ENCODE data around the gene TAPT1.
"Not testable (repeated sequence)": the region's sequence is repeated elsewhere in the genome, so short reads cannot be mapped to it uniquely, and the experiment has no call there.

TAPT1 gene

DNA sequence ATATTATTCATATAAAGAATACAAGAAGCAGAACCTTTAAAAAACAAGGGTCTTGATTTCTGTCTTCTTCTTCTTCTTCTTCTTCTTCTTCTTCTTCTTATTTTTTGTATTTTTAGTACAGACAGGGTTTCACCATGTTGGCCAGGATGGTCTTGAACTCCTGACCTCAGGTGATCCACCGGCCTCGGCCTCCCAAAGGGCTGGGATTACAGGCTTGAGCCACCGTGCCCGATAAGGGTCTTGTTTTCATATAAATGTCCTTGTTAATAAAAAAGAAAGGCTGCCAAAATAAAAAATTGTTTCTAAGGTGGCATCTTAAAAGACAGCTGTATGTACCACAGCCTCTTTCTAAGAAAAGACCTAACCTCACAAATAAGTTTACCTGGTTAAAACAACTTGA lies 31.5 kb downstream of the TAPT1 start:
- not testable (repeated sequence) for H3K9me3 Mint-ChIP-seq; H3K4me1 Mint-ChIP-seq; DNase-seq (ENCODE audit: low spot score in 2 of 2); H3K27ac Mint-ChIP-seq; ATAC-seq (ENCODE audit: low read depth); H3K4me3 Mint-ChIP-seq; H3K27me3 Mint-ChIP-seq
- peaks cover 14% of the 10 kb centered on the region for H3K36me3 Mint-ChIP-seq

DNA sequence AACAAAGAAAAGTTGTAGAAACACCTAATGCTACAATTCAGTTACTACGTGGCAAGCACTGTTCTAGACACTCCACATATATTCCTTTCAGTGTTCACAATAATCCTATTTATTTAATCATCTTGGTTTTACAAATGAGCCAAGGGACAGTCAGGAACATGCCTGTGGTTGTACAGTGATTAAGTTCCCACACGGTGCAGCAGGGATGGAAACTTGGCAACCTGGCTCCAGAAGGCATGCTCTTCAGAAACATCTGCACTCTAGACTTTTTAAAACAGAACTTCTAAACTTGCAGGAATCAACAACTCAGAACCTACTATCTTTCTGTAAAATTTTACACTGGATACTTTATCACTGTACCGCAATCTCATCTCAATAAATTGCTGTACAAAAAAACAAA lies 32.1 kb downstream of the TAPT1 start:
- peaks cover 8% of the 10 kb centered on the region for H3K4me1 Mint-ChIP-seq
- H3K27me3 Mint-ChIP-seq, result no peaks in the 10 kb centered on the region
- DNase-seq (ENCODE audit: low spot score in 2 of 2), result no peak
- no peak overlapping the region for H3K4me3 Mint-ChIP-seq
- H3K27ac Mint-ChIP-seq, result no peak overlapping the region
- H3K9me3 Mint-ChIP-seq, result no peaks in the 10 kb centered on the region
- peaks cover 19% of the 10 kb centered on the region for H3K36me3 Mint-ChIP-seq
- no peak for ATAC-seq (ENCODE audit: low read depth)

DNA sequence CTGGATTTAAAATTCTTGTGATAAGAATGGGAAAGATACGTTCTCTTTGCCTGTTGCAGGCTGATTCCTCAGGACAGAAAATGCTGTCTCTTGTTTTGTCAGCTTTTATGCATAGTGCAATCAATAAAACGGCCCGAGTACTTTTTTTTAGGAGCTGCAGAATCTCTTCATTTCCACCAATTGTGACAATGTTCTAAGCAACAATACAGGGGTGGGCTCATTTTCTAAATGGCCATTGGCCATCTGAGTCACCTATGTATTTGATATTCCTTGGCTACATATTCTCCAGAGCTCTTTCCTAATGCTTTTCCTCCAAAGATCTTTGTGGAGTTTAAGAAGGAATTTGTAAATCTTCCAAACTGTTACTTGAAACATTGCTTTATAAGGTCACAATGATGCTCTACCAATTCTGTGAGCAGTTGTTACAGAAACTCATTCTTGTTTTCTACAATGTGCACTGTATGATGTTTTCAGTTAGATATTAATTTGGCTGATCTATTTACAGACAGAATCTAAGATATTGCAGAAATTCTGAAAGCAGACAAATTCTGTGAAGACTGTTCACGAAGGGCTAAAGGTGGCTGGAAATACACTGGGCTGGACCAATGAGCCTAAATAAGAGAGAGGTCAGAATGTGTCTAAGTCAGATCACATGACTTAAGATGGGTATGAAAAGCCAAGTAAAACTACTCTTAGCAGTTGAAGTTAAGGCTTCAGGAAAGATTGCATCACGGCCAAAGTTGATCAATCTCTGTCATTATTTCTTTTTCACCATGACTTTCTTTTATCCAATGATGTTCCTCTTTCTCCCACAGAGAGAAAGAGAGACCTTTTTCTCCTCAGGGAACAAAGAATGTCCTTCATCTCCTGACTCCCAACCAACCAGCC lies 33.4 kb downstream of the TAPT1 start:
- H3K27me3 Mint-ChIP-seq, result no peaks in the 10 kb centered on the region
- ATAC-seq (ENCODE audit: low read depth) (no peak), DNase-seq (ENCODE audit: low spot score in 2 of 2) (no peak)
- peaks cover 8% of the 10 kb centered on the region for H3K4me1 Mint-ChIP-seq
- H3K36me3 Mint-ChIP-seq, result peaks cover 20% of the 10 kb centered on the region
- H3K4me3 Mint-ChIP-seq, result no peak overlapping the region
- no peak overlapping the region for H3K27ac Mint-ChIP-seq
- H3K9me3 Mint-ChIP-seq, result no peaks in the 10 kb centered on the region

DNA sequence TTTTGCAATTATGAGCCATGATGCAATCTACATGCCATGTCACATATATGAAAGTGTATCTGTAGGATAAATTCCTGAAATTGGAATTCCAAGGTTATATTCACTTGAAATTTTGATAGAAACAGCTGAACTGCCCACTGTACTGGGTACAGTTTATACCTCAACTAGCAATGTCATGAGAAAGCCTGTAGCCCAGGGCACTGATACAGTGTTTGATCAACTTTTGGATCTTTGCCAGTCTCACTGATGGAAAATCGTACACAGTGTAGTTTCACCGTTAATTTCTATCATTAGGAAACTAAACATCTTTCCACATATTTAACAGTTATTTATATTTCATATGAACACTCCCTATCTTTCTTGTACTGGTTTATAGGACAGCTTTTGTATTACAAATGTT lies 34.2 kb downstream of the TAPT1 start:
- no peaks in the 10 kb centered on the region for H3K9me3 Mint-ChIP-seq
- no peak overlapping the region for H3K27ac Mint-ChIP-seq
- ATAC-seq (ENCODE audit: low read depth) (no peak), DNase-seq (ENCODE audit: low spot score in 2 of 2) (no peak)
- no peak overlapping the region for H3K4me3 Mint-ChIP-seq
- H3K4me1 Mint-ChIP-seq, result peaks cover 8% of the 10 kb centered on the region
- no peaks in the 10 kb centered on the region for H3K27me3 Mint-ChIP-seq
- H3K36me3 Mint-ChIP-seq, result peaks cover 22% of the 10 kb centered on the region

DNA sequence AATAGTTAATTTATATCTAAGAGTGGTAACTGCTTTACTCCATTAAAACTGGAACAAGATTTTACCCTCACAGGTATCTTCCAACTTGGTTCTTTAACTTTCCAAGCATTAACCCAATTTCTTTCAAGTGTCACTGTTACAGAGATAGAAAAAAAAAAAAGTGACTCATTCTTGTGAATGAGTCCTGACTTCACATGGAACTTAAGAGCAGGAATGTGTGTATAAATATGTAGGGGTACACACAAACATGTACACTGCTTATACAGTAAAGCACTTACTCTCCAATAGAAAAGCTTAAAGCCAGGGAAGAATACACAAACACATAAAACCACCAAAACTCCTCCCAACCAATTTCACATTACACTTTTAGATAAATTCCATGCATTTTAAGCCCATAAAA lies 38.8 kb downstream of the TAPT1 start:
- Mint-ChIP-seq H3K4me1 (peaks cover 3% of the 10 kb centered on the region), H3K9me3 (no peaks in the 10 kb centered on the region), H3K27me3 (no peaks in the 10 kb centered on the region), H3K27ac (no peak overlapping the region), H3K4me3 (no peak overlapping the region), H3K36me3 (peaks cover 18% of the 10 kb centered on the region)
- ATAC-seq (ENCODE audit: low read depth) (no peak), DNase-seq (ENCODE audit: low spot score in 2 of 2) (no peak)

DNA sequence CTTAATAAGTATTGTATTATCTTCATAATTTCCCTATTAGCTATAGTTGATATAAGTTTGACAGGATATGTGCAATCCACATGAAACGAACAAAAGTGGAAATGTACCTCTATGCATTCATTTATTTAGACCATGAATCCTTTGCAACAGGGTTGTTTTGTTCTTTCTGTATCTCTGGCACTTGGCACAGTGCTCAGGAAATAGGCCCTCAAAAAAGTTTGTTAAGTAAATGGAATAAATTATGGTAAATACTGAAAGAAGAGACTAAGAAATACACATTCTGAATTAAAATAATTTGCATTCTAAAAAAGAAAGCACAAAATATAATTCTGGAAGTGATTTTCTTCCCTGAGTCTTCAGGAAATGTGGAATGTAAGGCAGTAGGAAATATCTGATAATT lies 39.3 kb downstream of the TAPT1 start:
- Mint-ChIP-seq H3K27ac (no peak overlapping the region), H3K27me3 (no peaks in the 10 kb centered on the region), H3K36me3 (peaks cover 18% of the 10 kb centered on the region), H3K9me3 (no peaks in the 10 kb centered on the region), H3K4me1 (peaks cover 3% of the 10 kb centered on the region), H3K4me3 (no peak overlapping the region)
- no peak for DNase-seq (ENCODE audit: low spot score in 2 of 2)
- ATAC-seq (ENCODE audit: low read depth), result no peak

DNA sequence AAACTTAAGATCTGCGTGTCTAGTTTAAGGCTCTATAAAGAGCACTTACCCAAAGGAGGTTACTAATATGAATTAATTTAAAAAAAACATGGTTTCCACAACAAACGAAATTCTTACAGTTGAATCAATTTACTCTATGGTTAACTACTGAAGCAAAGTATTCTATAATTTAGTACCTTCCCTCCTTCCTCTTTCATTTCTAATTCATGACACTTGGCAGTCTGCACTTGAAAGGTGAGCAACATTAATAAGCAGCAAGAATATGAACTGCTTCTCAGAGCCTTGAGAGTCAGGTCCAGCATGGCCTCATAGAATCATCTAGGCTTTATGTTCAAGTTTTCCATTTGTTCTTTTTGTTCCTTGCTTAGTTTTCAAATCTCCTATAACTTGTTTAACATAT lies 42.7 kb downstream of the TAPT1 start:
- DNase-seq (ENCODE audit: low spot score in 2 of 2) (no peak), ATAC-seq (ENCODE audit: low read depth) (no peak)
- H3K27me3 Mint-ChIP-seq, result no peaks in the 10 kb centered on the region
- no peaks in the 10 kb centered on the region for H3K9me3 Mint-ChIP-seq
- peaks cover 10% of the 10 kb centered on the region for H3K36me3 Mint-ChIP-seq
- no peak overlapping the region for H3K4me3 Mint-ChIP-seq
- no peak overlapping the region for H3K27ac Mint-ChIP-seq
- H3K4me1 Mint-ChIP-seq, result peaks cover 3% of the 10 kb centered on the region

DNA sequence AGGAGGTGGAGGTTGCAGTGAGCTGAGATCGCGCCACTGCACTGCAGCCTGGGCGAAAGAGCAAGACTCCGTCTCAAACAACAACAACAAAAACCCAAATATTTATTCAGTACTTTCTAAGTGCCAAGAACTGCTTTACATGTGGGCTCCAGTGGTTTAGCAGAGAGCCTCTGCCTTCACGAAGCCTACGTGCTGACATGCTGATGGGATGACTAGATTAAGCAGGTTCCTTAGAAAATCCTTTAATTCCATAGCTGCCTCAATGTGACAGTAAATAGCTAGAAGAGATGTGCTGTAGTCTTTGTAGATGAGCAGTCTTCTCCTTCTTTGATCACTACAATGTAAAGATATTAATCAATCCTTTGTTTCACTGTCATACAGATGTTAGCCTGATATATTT lies 49.6 kb downstream of the TAPT1 start:
- H3K27ac Mint-ChIP-seq, result no peak overlapping the region

DNA sequence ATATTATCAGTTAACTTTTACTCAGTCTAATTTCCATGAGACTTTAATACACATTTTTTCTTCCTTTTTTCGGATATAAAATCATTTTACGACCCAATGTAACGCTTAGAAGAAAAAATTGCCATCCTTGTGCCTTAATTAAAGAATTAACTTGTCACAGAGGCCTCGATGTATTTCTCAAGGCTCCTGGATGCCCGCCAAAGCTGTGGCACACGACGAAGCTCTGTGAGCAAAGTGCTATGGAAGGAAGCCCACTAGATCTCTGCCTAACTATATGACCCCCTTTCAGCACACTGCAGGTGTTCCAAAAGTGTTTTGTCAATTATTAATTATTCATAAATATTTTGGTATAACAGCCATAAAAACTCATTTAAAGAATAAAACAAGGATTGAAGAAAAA lies 54.4 kb downstream of the TAPT1 start:
- H3K4me3 Mint-ChIP-seq, result no peak overlapping the region
- no peak overlapping the region for H3K27ac Mint-ChIP-seq
- no peaks in the 10 kb centered on the region for H3K27me3 Mint-ChIP-seq
- H3K9me3 Mint-ChIP-seq, result no peaks in the 10 kb centered on the region
- DNase-seq (ENCODE audit: low spot score in 2 of 2) (no peak), ATAC-seq (ENCODE audit: low read depth) (no peak)
- no peaks in the 10 kb centered on the region for H3K4me1 Mint-ChIP-seq
- peaks cover 19% of the 10 kb centered on the region for H3K36me3 Mint-ChIP-seq

More for the DNA sequence above, 49.6 kb downstream of the TAPT1 start:
- ATAC-seq (ENCODE audit: low read depth) (no peak), DNase-seq (ENCODE audit: low spot score in 2 of 2) (no peak)
- Mint-ChIP-seq H3K4me3 (no peak overlapping the region), H3K36me3 (peaks cover 8% of the 10 kb centered on the region), H3K9me3 (no peaks in the 10 kb centered on the region), H3K27me3 (no peaks in the 10 kb centered on the region), H3K4me1 (no peaks in the 10 kb centered on the region)

DNA sequence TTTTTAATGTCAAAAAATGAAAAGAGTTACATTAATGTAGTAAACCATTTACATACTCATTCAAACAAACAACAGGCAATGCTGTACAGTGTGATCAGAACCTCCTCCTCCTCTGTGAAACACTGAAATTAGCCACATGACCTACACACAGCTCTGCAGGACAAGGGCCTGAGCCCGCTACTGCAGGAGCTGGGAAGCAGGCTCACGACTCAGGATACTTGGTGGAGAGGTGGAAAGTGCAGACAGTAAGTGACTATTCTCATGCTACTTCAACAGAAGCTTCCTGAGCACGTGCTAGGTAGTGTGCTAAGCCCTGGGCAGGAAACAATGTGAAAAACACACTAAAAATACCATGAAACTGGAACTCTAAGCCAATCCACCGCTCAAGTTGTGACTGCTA lies 56.8 kb downstream of the TAPT1 start:
- no peak overlapping the region for H3K27ac Mint-ChIP-seq
- H3K9me3 Mint-ChIP-seq, result no peaks in the 10 kb centered on the region
- H3K4me3 Mint-ChIP-seq, result no peak overlapping the region
- H3K27me3 Mint-ChIP-seq, result no peaks in the 10 kb centered on the region
- peaks cover 37% of the 10 kb centered on the region for H3K36me3 Mint-ChIP-seq
- no peaks in the 10 kb centered on the region for H3K4me1 Mint-ChIP-seq
- ATAC-seq (ENCODE audit: low read depth), result no peak
- DNase-seq (ENCODE audit: low spot score in 2 of 2), result no peak

DNA sequence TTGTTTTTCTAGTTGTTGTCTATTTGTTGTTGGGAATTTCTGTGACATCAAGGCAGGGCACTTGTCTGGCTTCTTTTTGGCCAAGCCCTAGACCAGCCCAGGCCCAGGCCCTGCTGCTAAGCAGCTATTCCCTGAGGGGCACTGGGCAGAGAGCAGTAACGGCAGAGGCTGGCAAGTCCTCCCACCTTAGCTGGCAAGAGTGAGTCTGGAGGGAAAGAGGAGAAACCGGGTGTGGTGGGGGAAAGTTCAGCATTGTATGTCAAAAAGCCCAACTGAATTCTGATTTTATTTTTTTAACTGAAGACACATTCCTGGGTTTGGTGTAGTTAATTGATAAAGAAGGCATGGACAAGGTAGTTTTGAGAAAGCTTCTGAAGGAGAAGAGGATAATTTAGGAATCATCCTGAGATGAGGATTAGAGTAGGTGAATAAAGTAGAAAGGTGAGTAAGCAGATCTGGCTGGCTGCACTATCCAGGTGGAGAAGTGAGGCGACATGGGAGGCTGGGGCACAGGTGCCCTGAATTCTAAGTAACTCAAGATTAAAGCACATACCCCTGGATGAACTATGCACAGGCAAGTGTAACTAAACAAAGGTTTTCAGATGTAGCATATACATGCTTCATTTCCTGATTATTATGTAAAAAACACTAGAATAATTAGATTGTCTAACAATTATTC lies 57.4 kb downstream of the TAPT1 start:
- Mint-ChIP-seq H3K4me3 (no peak overlapping the region), H3K27ac (peak overlapping the region; percentile 21), H3K36me3 (peaks cover 39% of the 10 kb centered on the region), H3K9me3 (no peaks in the 10 kb centered on the region), H3K27me3 (no peaks in the 10 kb centered on the region), H3K4me1 (no peaks in the 10 kb centered on the region)
- no peak for DNase-seq (ENCODE audit: low spot score in 2 of 2)
- ATAC-seq (ENCODE audit: low read depth), result no peak

DNA sequence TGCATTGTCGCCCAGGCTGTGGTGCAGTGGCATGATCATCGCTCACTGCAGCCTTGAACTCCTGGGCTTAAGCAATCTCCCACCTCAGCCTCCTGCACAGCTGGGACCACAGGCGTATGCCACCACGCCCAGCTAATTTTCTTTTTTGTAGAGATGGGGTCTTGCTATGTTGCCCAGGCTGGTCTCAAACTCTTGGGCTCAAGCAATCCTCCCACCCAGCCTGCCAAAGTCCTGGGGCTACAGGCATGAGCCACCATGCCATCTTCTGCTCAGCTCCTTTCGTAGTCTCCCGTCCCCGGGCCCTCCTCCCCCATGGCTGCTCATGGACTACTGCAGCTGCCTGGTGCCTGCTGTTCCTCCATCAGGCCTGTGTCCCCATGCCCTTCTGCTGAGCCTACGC lies 58.1 kb downstream of the TAPT1 start:
- Mint-ChIP-seq H3K4me3 (no peak overlapping the region), H3K27ac (no peak overlapping the region), H3K9me3 (no peaks in the 10 kb centered on the region), H3K27me3 (no peaks in the 10 kb centered on the region), H3K4me1 (no peaks in the 10 kb centered on the region), H3K36me3 (peaks cover 45% of the 10 kb centered on the region)
- no peak for ATAC-seq (ENCODE audit: low read depth)
- no peak for DNase-seq (ENCODE audit: low spot score in 2 of 2)

DNA sequence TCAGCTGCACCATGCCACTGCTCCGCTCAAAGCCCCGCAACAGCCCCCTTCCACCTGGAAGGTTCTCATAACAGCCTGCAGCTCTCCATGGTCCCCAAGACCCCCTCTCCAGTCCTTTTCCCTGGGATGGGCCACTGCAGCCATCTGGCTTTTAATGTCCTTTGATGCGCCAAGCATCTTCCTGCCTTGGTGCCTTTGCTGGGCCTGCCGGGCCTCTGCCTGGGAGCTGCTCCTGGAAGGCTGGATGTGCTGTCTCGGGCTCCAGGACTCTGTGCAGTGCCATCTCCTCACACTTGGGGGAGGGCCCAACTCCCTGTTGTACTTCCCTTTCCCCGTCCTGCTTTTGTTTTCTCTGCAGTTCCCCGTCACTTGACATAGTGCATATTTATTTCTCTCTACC lies 60.3 kb downstream of the TAPT1 start:
- Mint-ChIP-seq H3K4me1 (no peaks in the 10 kb centered on the region), H3K4me3 (no peak overlapping the region), H3K27ac (no peak overlapping the region), H3K27me3 (no peaks in the 10 kb centered on the region), H3K9me3 (no peaks in the 10 kb centered on the region), H3K36me3 (peaks cover 54% of the 10 kb centered on the region)
- DNase-seq (ENCODE audit: low spot score in 2 of 2) (no peak), ATAC-seq (ENCODE audit: low read depth) (no peak)

DNA sequence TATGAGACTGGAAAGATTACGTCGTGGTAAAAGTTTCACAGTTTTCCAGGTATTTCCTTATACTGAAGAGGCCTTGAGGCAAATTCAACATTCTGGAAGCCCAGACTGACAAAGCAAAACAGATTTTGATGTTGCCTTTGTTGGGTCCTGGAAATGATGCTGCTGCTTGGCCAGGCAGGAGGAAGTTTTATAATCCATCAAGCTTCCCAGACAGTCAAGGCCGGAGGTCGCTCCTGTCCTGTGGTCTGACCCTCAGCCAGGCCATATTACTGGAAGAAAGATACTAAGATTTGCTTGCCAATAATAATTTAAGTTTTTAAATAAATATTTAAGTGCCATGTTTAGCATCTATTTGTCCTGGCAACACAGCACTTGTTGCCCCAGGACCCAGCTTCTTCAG lies 63.4 kb downstream of the TAPT1 start:
- Mint-ChIP-seq H3K27me3 (no peaks in the 10 kb centered on the region), H3K27ac (no peak overlapping the region), H3K4me1 (no peaks in the 10 kb centered on the region), H3K36me3 (peaks cover 40% of the 10 kb centered on the region), H3K4me3 (no peak overlapping the region), H3K9me3 (no peaks in the 10 kb centered on the region)
- no peak for ATAC-seq (ENCODE audit: low read depth)
- DNase-seq (ENCODE audit: low spot score in 2 of 2), result no peak
